ENCODE data around the gene ASIC2. TPM values are rescaled to one million over a fixed set of nuclear protein-coding genes. Genes with fewer than 3 reads are reported as not detected.

ASIC2 gene
- total and polyA plus RNA-seq, 2 experiments from 2014 or later = 0.52 to 2.8 TPM

DNA sequence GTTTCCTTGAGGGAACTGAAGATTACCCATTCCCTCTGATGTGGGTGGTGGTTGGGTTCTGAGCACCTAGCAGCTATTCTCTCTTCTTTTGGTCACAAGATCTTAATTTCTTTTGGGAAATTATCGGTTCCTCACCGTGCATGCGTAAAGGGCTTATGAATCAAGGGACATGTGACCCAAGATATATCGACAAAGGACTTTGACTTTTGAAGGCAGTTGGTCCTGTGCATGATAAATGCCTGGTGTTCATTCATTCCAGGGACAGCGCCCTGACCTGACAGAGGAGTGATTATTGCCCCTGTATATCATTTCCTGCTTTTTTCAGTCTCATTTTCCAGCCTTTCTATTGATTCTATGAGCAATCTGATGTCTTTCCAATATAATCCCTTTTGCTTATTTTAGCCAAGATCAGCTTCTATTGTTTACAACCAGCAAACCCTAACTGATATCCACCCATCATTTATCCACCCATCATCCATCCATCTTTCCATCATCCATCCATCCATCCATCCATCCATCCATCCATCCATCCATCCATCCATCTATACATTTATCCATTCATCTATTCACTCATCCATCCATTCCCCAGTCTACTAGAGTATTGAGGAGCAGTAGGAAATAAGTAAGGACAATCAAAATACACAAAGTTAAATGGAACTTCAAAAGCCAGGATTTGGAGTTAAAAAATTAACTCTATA, 25.1 kb downstream of the ASIC2 start:
- H3K36me3 ChIP-seq (ENCODE audit: insufficient read depth) = no peaks in the 10 kb centered on the region
- Mint-ChIP-seq H3K27ac (no peak overlapping the region), H3K27me3 (ENCODE audit: insufficient read depth, low read depth, poor library complexity) (no peaks in the 10 kb centered on the region), H3K36me3 (ENCODE audit: low read depth) (no peaks in the 10 kb centered on the region), H3K4me1 (no peaks in the 10 kb centered on the region; the same call in 1 of the 3 replicates), H3K4me3 (no peak overlapping the region), H3K9me3 (no peaks in the 10 kb centered on the region)
- no peaks in the 10 kb centered on the region; the same call in 1 of the 2 replicates for H4K20me1 ChIP-seq (replicated peaks; ENCODE audit: insufficient read depth)
- H2AFZ ChIP-seq = no peak overlapping the region
- H3K9me2 ChIP-seq (ENCODE audit: insufficient read depth) = no peaks in the 10 kb centered on the region
- no peak overlapping the region for H3K27ac ChIP-seq (ENCODE audit: low read depth)
- no peaks in the 10 kb centered on the region for H3K79me2 ChIP-seq (replicated peaks; ENCODE audit: insufficient read depth)
- no peaks in the 10 kb centered on the region for H3K27me3 ChIP-seq (ENCODE audit: insufficient read depth)
- DNase-seq (ENCODE audit: low spot score) = no peak
- H3K4me3 ChIP-seq = no peak overlapping the region
- TF ChIP-seq CREB1 (CRISPR knock-in tag; IDR thresholded peaks at IDR 0.05; ENCODE audit: low read depth) (no peak), POLR2AphosphoS5 (IDR thresholded peaks at IDR 0.05; ENCODE audit: low read depth) (no peak), EZH2 (IDR thresholded peaks at IDR 0.05; ENCODE audit: low read depth, unreplicated experiment) (no peak), JUNB (IDR thresholded peaks at IDR 0.05; ENCODE audit: unreplicated experiment) (no peak), ZNF114 (CRISPR knock-in tag; IDR thresholded peaks at IDR 0.05) (no peak), NANOG (IDR thresholded peaks at IDR 0.05; ENCODE audit: borderline replicate concordance) (no peak), ZNF331 (CRISPR knock-in tag; IDR thresholded peaks at IDR 0.05; ENCODE audit: low read depth) (no peak), STAT1 (IDR thresholded peaks at IDR 0.05; ENCODE audit: unreplicated experiment) (no peak), EZH2phosphoT487 (IDR thresholded peaks at IDR 0.05; ENCODE audit: unreplicated experiment) (no peak)
- TF ChIP-seq, protein P1, sequence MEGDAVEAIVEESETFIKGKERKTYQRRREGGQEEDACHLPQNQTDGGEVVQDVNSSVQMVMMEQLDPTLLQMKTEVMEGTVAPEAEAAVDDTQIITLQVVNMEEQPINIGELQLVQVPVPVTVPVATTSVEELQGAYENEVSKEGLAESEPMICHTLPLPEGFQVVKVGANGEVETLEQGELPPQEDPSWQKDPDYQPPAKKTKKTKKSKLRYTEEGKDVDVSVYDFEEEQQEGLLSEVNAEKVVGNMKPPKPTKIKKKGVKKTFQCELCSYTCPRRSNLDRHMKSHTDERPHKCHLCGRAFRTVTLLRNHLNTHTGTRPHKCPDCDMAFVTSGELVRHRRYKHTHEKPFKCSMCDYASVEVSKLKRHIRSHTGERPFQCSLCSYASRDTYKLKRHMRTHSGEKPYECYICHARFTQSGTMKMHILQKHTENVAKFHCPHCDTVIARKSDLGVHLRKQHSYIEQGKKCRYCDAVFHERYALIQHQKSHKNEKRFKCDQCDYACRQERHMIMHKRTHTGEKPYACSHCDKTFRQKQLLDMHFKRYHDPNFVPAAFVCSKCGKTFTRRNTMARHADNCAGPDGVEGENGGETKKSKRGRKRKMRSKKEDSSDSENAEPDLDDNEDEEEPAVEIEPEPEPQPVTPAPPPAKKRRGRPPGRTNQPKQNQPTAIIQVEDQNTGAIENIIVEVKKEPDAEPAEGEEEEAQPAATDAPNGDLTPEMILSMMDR (conservative IDR thresholded peaks at IDR 0.05; ENCODE audit: low read depth in 2 of 2) = no peak
- TF ChIP-seq, protein P2, sequence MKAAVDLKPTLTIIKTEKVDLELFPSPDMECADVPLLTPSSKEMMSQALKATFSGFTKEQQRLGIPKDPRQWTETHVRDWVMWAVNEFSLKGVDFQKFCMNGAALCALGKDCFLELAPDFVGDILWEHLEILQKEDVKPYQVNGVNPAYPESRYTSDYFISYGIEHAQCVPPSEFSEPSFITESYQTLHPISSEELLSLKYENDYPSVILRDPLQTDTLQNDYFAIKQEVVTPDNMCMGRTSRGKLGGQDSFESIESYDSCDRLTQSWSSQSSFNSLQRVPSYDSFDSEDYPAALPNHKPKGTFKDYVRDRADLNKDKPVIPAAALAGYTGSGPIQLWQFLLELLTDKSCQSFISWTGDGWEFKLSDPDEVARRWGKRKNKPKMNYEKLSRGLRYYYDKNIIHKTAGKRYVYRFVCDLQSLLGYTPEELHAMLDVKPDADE (IDR thresholded peaks at IDR 0.05) = no peak
- TF ChIP-seq, protein P3, sequence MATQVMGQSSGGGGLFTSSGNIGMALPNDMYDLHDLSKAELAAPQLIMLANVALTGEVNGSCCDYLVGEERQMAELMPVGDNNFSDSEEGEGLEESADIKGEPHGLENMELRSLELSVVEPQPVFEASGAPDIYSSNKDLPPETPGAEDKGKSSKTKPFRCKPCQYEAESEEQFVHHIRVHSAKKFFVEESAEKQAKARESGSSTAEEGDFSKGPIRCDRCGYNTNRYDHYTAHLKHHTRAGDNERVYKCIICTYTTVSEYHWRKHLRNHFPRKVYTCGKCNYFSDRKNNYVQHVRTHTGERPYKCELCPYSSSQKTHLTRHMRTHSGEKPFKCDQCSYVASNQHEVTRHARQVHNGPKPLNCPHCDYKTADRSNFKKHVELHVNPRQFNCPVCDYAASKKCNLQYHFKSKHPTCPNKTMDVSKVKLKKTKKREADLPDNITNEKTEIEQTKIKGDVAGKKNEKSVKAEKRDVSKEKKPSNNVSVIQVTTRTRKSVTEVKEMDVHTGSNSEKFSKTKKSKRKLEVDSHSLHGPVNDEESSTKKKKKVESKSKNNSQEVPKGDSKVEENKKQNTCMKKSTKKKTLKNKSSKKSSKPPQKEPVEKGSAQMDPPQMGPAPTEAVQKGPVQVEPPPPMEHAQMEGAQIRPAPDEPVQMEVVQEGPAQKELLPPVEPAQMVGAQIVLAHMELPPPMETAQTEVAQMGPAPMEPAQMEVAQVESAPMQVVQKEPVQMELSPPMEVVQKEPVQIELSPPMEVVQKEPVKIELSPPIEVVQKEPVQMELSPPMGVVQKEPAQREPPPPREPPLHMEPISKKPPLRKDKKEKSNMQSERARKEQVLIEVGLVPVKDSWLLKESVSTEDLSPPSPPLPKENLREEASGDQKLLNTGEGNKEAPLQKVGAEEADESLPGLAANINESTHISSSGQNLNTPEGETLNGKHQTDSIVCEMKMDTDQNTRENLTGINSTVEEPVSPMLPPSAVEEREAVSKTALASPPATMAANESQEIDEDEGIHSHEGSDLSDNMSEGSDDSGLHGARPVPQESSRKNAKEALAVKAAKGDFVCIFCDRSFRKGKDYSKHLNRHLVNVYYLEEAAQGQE (IDR thresholded peaks at IDR 0.05; ENCODE audit: unreplicated experiment) = no peak
- TF ChIP-seq, protein P4, sequence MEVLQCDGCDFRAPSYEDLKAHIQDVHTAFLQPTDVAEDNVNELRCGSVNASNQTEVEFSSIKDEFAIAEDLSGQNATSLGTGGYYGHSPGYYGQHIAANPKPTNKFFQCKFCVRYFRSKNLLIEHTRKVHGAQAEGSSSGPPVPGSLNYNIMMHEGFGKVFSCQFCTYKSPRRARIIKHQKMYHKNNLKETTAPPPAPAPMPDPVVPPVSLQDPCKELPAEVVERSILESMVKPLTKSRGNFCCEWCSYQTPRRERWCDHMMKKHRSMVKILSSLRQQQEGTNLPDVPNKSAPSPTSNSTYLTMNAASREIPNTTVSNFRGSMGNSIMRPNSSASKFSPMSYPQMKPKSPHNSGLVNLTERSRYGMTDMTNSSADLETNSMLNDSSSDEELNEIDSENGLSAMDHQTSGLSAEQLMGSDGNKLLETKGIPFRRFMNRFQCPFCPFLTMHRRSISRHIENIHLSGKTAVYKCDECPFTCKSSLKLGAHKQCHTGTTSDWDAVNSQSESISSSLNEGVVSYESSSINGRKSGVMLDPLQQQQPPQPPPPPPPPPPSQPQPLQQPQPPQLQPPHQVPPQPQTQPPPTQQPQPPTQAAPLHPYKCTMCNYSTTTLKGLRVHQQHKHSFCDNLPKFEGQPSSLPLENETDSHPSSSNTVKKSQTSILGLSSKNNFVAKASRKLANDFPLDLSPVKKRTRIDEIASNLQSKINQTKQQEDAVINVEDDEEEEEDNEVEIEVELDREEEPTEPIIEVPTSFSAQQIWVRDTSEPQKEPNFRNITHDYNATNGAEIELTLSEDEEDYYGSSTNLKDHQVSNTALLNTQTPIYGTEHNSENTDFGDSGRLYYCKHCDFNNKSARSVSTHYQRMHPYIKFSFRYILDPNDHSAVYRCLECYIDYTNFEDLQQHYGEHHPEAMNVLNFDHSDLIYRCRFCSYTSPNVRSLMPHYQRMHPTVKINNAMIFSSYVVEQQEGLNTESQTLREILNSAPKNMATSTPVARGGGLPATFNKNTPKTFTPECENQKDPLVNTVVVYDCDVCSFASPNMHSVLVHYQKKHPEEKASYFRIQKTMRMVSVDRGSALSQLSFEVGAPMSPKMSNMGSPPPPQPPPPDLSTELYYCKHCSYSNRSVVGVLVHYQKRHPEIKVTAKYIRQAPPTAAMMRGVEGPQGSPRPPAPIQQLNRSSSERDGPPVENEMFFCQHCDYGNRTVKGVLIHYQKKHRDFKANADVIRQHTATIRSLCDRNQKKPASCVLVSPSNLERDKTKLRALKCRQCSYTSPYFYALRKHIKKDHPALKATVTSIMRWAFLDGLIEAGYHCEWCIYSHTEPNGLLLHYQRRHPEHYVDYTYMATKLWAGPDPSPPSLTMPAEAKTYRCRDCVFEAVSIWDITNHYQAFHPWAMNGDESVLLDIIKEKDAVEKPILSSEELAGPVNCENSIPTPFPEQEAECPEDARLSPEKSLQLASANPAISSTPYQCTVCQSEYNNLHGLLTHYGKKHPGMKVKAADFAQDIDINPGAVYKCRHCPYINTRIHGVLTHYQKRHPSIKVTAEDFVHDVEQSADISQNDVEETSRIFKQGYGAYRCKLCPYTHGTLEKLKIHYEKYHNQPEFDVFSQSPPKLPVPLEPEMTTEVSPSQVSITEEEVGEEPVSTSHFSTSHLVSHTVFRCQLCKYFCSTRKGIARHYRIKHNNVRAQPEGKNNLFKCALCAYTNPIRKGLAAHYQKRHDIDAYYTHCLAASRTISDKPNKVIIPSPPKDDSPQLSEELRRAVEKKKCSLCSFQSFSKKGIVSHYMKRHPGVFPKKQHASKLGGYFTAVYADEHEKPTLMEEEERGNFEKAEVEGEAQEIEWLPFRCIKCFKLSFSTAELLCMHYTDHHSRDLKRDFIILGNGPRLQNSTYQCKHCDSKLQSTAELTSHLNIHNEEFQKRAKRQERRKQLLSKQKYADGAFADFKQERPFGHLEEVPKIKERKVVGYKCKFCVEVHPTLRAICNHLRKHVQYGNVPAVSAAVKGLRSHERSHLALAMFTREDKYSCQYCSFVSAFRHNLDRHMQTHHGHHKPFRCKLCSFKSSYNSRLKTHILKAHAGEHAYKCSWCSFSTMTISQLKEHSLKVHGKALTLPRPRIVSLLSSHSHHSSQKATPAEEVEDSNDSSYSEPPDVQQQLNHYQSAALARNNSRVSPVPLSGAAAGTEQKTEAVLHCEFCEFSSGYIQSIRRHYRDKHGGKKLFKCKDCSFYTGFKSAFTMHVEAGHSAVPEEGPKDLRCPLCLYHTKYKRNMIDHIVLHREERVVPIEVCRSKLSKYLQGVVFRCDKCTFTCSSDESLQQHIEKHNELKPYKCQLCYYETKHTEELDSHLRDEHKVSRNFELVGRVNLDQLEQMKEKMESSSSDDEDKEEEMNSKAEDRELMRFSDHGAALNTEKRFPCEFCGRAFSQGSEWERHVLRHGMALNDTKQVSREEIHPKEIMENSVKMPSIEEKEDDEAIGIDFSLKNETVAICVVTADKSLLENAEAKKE (CRISPR knock-in tag; IDR thresholded peaks at IDR 0.05) = no peak
- ATAC-seq = no peak
- H3F3A ChIP-seq (replicated peaks; ENCODE audit: low read depth) = no peaks in the 10 kb centered on the region
- no peak overlapping the region for H3K4me2 ChIP-seq
- 0 out of 2 replicates have a peak, but pooled peaks cover under 1% of the 10 kb centered on the region for H3K4me1 ChIP-seq (ENCODE audit: insufficient read depth)
